Middle frontal gyrus (tissue), 1 donor: Measurements from ENCODE around the gene ADORA2B.
"Not testable (repeated sequence)": the region's sequence is repeated elsewhere in the genome, so short reads cannot be mapped to it uniquely, and the experiment has no call there.

Source experiments
- DNase-seq: peaks from one replicate; pipeline ENCODE4 v3.0.0-alpha.2; 2015; ENCODE audit warnings: low spot score; ENCODE audit errors: extremely low spot score

The ADORA2B gene

DNA sequence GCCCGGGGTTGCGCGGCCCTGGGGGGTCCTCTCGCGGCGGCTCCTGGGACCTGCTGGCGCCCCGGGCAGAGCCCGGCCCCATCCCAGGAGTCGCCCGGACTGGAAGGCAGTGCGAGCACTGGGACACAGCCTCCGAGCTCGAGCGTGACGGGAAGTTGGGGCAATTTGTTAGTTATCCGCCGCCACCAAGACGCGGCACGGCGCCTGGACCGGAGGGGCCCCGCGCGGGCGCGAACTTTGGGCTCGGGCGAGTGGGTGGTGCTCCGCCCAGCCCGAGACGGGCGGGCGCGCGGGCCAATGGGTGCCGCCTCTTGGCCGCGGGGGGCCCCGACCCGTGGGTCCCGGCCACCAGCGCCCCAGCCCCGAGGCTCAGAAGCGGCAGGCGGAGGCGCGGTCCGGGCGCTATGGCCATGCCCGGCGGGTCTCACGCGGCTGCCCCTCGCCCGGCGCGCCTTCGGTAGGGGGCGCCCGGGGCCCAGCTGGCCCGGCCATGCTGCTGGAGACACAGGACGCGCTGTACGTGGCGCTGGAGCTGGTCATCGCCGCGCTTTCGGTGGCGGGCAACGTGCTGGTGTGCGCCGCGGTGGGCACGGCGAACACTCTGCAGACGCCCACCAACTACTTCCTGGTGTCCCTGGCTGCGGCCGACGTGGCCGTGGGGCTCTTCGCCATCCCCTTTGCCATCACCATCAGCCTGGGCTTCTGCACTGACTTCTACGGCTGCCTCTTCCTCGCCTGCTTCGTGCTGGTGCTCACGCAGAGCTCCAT lies at the start of gene ADORA2B:
ADORA2B (plus strand) TSS at position 372 of the 768 bp plus-strand sequence; CDS start at position 491, 119 bp downstream.
- no peak for DNase-seq

DNA sequence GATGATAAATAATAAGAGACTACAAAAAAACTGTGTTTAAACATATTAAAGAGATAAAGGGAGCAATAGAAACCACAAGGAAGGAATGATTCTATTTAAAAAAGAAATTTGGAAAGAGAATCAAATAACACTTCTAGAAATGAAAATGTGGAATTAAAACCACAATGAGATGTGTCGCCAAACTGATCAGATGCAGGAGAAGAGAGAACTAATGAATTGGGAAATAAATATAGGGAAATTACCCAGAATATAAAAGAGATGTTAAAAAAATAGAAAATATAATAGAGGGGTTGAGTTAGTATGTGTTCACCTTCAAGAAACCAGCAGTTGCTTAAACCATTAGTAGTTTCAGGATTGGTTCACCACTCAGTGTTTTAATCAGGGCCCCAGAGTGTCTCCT lies 48.7 kb upstream of the ADORA2B start:
- DNase-seq, result no peak

DNA sequence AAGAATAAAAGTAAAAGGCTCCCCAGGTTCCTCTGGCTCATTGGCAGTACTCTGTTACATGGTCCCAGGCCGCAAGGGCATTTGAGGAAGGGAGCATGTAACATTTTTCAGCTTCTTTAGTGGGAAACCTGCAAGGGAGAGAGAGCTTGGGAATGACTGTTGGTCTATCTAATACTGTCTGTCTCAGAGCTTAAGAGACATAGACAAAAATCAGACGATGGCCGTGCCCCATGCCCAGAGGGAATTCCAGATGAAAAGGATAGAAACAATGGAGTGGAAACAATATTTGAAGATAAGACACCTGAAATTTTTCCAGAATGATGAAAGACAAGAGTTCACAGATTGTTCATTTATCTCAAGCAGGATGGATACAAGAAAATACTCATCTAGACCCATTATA lies 48.1 kb upstream of the ADORA2B start:
- no peak for DNase-seq

DNA sequence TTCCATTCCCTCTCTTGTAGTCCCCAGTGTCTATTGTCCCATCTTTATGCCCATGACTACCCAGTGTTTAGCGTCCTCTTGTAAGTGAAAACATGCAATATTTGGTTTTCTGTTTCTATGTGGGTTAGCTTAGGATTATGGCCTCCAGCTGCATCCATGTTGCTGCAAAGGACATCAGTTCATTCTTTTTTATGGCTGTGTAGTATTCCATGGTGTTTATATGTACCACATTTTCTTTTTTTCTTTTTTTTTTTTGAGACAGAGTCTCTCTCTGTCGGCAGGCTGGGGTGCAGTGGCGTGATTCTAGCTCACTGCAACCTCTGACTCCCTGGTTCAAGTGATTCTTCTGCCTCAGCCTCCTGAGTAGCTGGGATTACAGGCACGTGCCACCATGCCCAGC lies 45.3 kb upstream of the ADORA2B start:
- DNase-seq, result not testable (repeated sequence)

DNA sequence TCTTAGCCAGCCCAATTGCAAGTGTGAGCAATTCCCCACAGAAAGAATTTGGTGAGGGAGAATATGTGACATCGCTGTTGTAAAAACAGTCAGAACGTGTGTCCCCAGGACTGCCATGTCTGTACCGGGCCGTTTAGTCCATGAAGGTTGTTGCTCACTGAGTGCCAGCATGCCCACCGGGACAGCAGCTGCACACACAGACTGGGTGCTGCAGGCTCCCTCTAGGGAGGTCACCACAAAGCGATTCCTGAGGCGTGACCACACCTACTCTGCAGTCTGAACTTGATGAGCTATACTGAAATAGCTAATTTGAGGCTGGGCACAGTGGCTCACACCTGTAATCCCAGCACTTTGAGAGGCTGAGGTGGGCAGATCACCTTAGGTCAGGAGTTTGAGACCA lies 44.1 kb upstream of the ADORA2B start:
- no peak for DNase-seq

DNA sequence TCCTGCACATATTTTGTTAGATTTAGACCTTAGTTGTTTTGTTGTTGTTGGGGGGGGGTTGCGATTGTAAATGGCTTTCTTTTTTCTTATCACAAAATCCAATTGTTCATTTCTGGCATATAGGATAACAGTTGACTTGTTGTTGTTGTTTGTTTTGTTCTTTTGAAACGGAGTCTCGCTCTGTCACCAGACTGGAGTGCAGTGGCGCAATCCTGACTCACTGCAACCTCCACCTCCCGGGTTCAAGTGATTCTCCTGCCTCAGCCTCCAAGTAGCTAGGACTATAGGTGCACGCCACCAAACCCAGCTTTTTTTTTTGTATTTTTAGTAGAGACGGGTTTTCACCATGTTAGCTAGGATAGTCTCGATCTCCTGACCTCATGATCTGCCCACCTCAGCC lies 39.7 kb upstream of the ADORA2B start:
- DNase-seq, result not testable (repeated sequence)

DNA sequence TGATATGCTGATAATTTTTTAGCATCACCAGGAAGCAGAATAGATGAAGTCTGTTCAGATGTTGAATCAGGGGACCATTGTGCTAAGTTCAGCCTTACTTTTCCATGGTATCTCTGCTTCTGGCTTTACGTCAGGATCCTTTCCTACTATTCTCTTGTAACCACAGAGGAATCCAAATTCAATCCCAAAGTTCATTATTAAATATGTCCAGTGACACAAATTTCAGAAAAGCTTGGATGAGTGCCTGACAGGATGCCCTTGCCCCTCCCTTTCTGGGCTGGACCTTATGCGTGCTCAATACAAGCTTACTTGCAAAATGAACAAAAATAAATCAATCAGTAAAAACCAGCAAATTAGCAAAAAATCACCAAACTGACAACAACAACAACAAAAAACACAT lies 37.6 kb upstream of the ADORA2B start:
- DNase-seq, result no peak

DNA sequence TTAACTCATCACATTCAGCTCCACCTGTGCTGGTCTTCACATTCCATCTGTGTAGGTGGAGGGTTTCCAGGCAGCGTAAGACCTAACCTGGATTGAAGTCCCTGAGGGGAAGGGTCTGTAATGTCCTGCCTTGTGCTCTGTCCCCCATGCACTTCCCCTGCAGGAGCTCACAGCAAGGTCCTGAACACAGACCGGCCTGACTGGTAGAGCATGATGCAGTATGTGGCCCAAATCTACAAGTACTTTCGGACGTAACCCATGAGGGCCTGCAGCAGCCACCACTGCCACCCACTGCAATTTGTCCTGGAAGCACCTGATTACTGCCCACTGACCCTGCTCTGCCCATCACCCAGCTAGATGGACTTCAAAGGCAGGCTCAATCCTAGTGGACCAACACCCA lies 36.6 kb upstream of the ADORA2B start:
- no peak for DNase-seq

DNA sequence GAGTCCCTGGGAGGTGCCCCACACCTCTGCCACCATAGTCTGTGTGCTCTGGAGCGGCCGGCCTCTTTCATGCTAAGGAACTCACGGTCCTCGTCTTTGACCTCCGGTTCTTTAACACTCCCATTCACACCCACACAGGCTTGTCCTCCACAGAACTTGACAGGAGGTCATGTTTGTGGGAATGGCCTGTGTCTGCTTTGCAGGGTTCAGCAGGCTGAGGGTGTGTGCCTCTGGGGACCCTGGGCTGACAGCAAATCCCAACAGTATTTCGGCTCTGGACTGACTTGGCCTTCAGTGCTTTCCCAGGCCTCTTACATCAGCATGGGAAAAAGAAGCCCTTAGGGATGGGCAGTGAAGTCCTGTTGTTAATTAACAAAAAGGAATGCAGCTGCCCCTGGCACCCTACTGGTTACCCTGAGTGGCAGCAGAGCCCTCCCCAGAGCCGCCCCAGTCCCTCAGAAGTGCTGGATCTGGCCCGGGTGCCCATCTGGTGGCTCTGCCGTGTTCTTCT lies 35.4 kb upstream of the ADORA2B start:
- DNase-seq, result no peak

DNA sequence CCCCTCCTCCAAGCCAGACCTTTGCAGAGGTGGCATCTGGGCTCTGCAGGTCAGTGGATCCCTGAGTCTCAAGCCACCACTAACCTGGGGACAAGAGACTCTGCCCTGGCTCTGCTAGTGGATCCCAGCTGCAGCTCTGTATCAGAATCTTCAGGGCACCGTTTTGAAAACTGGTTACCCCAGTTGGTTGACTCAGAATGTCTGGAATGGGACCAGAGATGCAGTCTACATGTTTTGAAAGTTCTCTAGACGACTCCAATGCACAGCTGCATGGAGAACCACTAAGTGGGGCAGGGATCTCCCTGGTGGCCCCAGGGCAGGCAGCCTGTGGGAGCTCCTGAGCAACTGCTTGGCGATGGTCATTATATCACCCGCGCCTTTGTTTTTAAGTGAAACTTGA lies 34.1 kb upstream of the ADORA2B start:
- no peak for DNase-seq

DNA sequence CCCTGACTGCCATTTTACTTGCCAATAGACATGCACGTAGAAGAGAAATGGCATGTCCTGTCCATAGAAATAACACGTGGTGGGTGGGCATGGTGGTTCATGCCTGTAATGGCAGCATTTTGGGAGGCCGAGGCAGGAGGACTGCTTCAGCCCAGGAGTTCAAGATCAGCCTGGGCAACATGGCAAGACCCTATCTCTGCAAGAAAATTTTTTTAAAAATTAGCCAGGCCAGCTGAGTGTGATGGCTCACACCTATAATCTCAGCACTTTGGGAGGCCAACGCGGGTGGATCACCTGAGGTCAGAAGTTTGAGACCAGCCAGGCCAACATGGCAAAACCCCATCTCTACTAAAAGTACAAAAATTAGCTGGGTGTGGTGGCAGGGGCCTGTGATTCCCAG lies 33.2 kb upstream of the ADORA2B start:
- not testable (repeated sequence) for DNase-seq

DNA sequence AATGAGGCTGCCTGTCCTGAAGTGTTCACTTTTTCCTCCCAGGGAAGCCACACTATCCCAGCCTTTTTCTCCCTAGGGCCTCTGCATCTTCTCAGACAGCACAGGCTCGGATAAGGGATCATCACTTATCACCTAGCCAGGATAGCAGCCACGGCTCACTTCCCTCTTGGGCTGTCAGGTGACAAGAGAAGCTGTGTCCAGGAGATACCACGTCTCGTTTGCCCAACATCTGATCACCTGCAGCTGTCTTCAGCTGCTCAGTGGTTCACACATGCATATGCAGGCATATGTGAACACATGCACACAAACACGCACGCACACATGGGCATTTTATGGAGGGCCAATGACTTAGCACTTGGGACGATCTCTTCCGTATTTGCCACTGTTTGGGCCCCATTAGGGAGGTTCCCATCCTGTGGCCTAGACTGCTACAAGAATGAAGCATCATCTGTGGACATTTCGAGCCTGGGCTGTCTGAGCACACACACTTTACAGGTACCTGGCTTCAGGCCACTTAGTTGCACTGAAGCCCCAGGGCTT lies 32.4 kb upstream of the ADORA2B start:
- no peak for DNase-seq

DNA sequence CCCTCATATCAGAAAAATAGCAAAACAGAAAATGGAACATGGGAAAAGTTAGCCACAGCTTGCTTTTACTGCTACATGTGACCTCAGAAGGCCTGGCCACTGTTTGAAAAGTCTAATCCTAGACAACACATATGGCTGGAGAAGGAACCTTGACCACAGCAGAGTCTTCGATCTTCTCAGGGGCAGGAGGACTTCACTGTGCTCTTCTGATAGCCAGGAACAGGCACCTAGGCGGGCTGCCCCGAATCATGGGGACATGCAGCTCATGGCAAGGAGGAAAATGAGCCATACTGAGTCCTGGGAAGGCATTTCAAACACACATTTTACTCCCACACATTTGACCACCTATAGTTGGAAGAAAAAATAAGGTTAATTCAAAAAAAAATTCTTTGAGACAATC lies 31.1 kb upstream of the ADORA2B start:
- DNase-seq, result no peak

DNA sequence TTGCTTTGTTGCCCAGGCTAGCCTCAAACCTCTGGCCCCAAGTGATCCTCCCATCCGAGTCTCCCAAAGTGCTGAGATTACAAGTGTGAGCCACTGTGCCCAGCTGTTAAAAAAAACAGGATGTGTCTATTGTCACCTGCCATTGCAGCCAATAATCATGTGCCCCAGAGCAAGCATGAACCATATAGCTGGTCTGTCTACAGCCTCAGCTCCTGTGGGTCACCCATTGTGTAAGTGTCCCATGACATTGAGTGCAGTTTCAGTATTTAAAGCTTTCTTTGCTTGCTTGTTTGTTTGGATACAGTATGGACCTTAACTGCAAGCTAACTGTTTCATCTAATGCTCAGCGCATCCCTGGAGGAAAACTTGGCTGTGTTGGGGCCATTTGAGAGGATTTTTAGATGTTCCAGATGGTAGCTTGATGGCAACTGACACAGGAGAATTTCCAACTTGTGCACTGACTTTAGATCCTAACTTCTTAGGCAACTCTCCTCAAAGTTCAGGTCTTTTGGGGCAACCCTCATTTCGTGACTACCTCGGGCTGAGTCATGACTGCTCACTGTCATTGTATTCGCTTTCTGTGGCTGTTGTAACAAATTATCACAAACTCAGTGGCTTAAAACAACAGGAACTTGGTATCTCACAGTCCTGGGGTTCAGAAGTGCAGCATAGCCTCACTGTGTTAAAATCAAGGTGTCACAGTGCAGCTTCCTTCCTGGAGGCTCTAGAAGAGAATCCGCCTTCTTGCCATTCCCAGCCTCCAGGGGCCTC lies 30.3 kb upstream of the ADORA2B start:
- DNase-seq, result no peak

DNA sequence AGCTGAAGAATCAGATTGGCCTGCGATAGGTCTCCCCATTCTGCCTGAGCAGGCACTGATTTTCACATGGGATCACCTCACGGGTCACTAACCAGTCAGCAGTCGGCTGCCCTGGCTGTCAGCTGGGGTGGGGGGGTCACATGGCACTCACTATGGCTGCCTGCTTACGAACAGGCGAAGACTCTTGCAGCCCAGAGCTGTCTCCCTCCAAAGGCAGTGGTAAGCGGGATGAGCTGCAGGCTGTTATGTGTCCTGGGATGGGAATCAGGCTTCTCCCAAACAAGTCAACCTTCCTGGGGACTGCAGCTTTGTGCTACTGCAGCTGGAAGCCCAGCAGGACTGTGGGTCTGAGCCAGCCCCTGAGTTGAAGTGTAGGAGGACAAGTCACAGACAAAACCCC lies 29.0 kb upstream of the ADORA2B start:
- no peak for DNase-seq

DNA sequence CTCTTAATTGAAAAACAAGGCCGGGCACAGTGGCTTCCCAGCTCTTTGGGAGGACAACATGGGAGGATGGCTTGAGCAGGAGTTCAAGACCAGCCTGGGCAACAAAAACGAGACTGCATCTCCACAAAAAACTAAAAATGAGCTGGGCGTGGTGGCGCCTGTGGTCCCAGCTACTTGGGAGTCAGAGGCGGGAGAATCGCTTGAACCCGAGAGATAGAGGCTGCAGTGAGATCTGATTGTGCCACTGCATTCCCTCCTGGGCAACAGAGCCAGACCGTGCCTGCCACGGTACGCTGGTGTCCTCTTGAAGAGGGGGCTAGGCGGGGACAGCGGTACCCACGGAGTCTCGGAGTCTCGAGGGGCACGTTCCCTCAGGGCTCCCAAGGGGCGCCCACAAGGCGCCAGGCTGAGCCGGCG lies 27.9 kb upstream of the ADORA2B start:
- no peak for DNase-seq

DNA sequence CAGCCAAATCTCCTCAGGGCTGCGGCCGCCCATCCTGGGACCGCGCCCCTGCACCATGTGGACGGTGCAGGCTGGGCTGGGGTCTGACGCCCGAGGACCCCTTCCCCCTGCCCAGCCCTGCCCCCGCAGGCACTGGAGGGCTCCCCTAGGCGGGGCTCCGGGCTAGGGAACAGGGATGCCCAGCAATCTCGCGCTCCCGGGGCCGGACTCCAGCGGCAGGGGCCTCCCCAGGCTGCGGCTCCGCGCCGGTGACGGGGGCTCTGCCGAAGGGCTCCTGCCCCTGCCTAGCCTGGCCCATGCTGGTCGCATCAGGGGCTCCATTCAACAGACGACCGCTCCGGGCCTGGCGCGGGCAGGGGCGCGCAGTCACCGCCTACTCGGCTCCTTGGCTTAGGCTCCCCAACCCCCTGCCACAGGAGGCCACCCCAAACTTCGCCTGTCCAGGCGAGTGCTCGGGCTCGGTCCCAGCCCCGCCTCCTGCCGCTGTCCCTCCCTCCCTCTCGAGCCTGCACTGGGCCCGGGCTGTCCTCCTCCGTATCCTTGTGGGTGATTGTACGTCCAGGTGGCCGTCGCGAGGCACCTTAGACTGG lies 27.4 kb upstream of the ADORA2B start:
- no peak for DNase-seq

DNA sequence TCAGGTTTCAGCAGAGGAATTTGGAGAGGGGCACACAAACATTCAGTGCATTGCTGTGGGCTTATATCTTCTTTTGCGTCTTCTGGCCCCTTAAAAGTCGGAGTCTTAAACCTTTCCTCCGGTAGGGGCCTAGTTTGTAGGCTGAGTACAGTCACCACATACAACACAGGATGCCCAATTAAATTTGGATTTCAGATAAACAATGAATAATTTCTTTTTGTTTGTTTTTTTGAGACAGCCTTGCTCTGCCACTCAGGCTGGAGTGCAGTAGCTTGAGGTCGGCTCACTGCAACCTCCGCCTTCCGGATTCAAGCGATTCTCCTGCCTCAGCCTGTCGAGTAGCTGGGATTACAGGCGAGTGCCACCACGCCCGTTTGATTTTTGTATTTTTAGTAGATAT lies 26.7 kb upstream of the ADORA2B start:
- no peak for DNase-seq

DNA sequence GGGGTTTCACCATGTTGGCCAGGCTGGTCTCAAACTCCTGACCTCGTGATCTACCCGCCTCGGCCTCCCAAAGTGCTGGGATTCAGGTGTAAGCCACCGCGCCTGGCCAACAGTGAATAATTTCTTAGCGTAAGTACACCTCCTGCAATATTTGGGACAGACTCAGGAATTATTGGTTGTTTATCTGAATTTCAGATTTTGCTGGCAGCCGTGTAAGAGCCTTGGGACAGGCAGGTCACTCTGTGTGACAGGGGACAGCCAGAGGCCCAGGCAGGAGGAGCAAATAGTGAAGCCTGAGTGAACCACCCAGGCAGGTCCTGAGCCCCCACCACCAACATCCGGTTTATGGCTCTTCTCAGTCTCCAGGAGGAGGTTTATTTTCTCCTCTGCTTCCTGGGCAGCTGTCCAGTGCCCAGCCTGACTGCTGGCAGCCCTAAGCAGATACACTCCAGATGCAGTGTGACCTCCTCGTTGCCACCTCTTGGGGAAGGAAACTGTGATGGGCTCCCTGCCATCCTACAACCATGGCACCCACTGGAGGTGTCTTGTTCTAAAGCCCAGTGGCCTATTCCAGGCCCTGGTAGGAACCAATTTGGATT lies 26.2 kb upstream of the ADORA2B start:
- no peak for DNase-seq

DNA sequence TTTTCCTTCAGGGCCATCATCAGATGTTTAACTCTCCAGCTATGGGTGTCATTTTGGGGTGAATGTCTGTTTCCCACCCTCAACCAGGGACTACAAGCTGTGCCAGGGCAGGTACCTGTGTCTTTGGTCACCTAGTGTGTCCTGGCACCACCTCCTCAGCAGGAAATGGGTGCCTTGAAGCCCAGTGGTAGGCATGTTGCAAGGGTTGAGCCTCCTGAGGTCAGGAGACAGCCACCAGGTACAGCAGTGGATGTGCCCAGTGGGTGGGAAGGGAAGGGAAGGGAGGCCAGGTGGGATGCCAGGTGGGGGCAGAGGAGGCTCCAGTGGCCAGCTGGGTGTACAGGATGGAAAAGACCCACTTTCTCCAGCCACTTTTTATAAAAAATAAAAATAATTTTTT lies 25.5 kb upstream of the ADORA2B start:
- DNase-seq, result no peak

DNA sequence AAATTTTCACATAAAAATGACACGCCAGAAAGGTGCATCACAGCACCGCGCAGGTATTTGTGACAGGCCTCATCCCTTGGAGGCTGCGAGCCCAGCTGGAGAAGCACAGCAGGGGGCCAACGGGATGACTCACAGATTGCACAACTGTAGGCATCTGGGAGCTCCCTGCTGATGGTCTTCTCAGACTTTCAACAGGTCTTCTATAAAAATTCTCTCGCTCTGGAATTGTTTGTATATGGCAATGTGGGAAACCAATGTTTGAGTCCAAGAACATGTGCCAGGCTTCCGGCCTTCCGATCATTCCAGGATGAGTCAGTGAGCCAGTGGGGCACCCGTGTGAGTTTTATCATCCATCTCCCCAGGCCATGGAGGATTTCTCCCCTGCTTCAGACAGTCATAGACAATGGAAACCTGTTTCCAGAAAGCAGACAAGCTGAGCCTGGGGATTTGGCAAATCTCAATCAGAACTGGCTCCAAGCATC lies 24.1 kb upstream of the ADORA2B start:
- DNase-seq, result no peak
